ENCODE data around the gene NDOR1.

The NDOR1 gene

DNA sequence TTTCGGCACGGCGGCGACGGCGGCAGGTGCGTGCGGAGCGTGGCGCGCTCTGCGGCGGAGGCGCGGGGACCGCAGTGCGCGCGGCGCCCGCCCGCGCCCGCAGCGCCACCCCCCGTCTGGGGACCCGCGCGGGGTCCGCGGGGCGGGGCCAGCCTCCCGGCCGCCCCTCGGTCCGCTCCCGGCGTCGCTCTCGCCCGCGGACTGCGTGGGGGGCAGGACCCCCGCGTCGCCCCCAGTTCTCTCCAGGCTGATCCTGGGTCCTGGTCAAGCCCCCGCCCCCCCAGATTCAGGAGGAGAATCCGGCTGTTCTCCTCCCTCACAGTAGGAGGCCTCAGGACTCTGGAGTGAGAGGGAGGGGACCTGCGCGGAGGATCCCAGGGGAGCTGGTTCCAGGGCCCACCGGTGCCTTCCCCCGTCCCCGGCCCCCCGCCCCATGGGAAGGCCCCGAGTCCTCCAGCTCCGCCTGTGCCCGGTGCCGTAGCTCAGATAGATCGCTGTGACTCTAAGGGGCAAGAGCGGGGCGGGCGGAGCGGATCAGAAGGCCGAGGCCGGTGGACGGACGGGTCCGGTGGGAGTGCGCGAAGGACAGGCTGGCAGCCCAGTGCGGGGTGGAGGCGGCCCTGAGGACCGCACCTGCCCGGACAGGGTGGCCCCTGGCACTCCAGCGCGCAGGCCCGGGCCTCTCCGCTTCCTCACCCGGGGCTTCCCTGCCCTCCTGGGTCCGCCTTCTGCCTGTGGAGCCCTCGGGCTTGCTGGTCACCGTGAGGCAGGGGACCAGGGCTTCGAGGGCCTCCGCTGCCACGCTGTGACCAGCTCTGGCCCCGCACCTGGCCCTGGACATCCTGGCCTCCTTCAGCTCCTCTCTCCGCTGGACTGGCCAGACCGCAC, 16.9 kb downstream of the NDOR1 start, which contains the start of gene RNF208:
TSS of gene RNF208 (minus strand) at position 51 of the 888 bp plus-strand sequence. CDS start 1,028 bp downstream, outside the sequence.
- no peak for TF ChIP-seq GATA2 (IDR thresholded peaks at IDR 0.05; ENCODE audit: low read depth, low read length)
- TF ChIP-seq GATA3 (IDR thresholded peaks at IDR 0.05; ENCODE audit: low read depth, low read length), result no peak

DNA sequence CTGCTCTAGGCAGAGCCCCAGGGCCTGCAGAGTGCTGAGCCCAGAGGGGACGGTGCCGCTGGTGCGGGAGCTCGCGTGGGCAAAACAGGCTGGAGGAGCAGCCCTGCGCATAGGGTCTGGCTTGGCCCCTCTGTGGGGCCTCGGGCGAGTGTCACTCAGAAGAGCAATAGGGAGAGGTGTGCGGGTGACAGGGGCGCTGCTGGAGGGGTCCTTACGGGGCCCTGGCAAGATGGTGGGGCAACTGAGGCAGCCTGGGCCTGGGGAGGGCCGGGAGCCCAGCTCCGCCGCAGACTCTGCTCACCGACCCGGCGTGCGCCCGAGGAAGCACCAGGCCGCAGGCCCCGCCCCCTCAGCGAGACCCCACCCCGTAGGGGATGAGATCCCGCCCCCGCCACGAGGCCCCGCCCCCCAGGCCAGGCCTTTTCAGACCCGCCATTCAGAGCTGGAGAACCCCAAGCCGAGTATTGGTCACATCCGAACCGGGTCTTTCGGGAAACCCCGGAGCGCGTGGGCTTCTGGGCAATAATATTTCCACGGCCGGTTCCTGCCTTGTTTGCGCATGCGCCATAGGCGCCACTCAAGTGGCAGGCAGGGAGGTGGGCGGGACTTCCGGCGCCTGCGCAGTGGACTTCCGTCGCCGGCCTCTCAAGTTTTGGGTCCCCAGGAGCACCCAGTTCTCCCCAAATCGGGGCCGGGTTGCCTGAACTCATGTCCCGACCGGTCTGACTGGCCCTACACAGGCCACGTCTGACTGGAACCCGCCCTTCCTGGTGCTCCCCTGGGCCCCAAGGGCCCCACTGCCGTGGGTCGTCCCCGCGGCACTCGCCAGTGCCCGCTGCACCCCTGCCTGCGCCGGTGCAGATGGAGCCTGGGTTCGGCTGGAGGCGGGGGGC, 17.8 kb downstream of the NDOR1 start:
- TF ChIP-seq GATA2 (IDR thresholded peaks at IDR 0.05; ENCODE audit: low read depth, low read length) (no peak), GATA3 (IDR thresholded peaks at IDR 0.05; ENCODE audit: low read depth, low read length) (no peak)

DNA sequence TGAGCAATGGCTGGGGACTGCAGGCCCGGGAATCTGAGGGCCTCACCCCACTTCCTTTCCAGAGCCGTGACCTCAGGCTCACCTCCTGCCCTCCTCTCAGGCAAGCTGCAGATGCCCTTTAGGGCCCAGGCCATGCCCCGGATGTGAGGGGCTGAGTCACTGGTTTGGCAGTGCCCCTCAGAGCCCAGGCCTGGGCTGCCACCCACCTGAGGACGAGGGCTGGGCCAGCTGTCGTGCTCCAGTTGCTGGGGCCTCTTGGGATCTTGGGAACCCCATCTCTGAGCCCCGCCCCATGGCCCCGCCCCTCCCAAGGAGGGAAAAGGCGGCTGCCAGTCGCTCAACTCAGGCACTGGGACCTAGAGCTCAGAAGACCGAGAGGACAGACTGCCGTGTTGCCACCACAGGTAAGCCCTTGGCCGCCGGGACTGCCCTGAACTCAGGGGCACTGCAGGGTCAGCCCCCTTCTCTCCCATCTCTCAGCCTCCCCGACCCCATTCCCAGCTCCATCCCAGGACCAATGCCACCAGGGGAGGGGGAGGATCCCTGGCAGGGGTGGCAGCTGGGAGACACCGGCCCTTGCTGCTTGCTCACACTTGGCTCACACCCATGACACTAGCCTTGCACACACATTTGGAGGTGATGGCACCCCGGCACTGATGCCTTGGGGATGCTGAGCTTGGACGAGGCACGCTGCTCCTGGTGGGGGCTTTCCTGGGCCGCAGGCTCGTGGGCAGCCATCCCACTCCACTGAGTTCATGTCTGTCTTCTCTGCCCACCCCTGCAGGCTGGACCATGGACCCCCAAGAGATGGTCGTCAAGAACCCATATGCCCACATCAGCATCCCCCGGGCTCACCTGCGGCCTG, 19.6 kb downstream of the NDOR1 start, which contains the start of gene CYSRT1:
TSS of gene CYSRT1 (plus strand) at position 345 of the 865 bp plus-strand sequence. CDS start at position 793, 448 bp downstream.
- no peak for TF ChIP-seq GATA3 (IDR thresholded peaks at IDR 0.05; ENCODE audit: low read depth, low read length)
- no peak for TF ChIP-seq GATA2 (IDR thresholded peaks at IDR 0.05; ENCODE audit: low read depth, low read length)

DNA sequence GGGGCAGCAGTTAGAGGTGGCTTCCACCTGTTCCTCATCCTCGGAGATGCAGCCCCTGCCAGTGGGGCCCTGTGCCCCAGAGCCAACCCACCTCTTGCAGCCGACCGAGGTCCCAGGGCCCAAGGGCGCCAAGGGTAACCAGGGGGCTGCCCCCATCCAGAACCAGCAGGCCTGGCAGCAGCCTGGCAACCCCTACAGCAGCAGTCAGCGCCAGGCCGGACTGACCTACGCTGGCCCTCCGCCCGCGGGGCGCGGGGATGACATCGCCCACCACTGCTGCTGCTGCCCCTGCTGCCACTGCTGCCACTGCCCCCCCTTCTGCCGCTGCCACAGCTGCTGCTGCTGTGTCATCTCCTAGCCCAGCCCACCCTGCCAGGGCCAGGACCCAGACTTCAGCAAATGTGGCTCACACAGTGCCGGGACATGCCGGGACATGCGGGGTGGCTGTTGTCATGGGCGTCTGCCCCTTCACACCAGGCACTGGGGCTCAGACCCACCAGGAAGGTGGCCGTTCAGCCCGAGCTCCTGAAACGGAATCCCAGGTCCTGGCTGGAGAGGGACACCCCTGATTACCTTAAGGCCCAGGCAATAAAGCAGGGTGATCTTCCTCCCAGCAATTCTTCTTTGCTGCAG, 20.3 kb downstream of the NDOR1 start:
- TF ChIP-seq GATA2 (IDR thresholded peaks at IDR 0.05; ENCODE audit: low read depth, low read length) (no peak), GATA3 (IDR thresholded peaks at IDR 0.05; ENCODE audit: low read depth, low read length) (no peak)

DNA sequence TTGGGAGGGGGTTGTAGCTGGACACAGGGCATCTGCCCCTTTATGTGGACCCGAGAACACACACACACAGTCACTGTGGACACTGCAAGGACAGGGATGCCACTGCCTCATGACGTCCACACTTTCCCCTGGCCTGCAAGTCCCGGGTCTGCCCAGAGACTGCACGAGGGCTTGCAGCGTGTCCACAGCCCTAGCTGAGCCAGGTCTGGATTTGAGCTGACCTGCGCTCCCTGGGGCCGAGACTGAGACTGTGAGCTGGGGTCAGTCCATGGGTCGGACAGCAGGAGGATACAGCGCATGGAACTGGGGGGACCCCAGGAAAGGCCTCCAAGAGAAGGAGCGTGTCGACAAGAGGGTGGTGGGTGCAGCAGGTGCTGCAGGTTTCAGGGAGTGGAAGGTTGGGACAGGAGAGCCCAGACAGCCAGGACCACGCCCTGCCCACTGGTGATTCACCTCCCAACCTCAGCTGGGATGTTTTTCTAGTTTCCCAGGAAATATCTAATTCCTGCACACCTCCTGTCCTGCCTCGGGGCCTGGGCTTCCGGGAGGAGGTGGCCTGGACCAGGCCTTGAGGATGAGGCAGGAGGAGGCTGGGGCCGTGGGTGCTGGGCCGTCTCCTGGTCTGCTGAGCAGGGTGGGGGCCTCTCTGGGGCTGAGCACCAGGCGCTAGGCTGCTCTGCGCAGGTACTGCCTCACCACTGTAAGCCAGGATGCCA, 21.0 kb downstream of the NDOR1 start:
- TF ChIP-seq GATA2 (IDR thresholded peaks at IDR 0.05; ENCODE audit: low read depth, low read length), result no peak
- TF ChIP-seq GATA3 (IDR thresholded peaks at IDR 0.05; ENCODE audit: low read depth, low read length), result no peak

GRCh38 chr9:137227054-137227852, 21.8 kb downstream of the NDOR1 start, which contains the start of gene RNF224:
TSS of gene RNF224 (plus strand) at chr9:137227502. CDS start at chr9:137228336, 834 bp downstream.
- TF ChIP-seq GATA2 (IDR thresholded peaks at IDR 0.05; ENCODE audit: low read depth, low read length), result no peak
- TF ChIP-seq GATA3 (IDR thresholded peaks at IDR 0.05; ENCODE audit: low read depth, low read length), result no peak

- TF ChIP-seq GATA3 (IDR thresholded peaks at IDR 0.05; ENCODE audit: low read depth, low read length) (no peak), GATA2 (IDR thresholded peaks at IDR 0.05; ENCODE audit: low read depth, low read length) (no peak)
Measured at GRCh38 chr9:137227853-137228505, 22.5 kb downstream of the NDOR1 start.

DNA sequence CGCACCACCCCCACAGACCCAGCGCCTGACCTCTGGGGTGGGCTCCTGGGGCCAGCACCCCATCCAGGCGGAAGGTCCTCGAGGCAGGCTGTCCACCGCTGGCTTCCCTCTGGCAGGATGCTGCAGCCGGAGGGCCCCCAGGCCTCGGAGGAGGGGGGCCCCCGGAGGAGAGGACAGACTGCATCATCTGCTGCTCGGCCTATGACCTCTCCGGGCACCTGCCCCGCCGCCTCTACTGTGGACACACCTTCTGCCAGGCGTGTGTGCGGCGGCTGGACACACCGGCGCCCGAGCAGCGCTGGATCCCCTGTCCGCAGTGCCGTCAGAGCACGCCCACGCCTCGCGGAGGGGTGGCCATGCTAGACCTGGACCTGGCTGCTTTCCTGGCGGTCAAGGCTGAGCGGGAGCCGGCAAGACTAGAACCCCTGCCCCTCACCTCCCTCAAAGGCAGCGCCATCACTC, 23.0 kb downstream of the NDOR1 start:
- no peak for TF ChIP-seq GATA3 (IDR thresholded peaks at IDR 0.05; ENCODE audit: low read depth, low read length)
- TF ChIP-seq GATA2 (IDR thresholded peaks at IDR 0.05; ENCODE audit: low read depth, low read length), result no peak

GRCh38 chr9:137228968-137229896, 23.7 kb downstream of the NDOR1 start:
- TF ChIP-seq GATA2 (IDR thresholded peaks at IDR 0.05; ENCODE audit: low read depth, low read length) (no peak), GATA3 (IDR thresholded peaks at IDR 0.05; ENCODE audit: low read depth, low read length) (no peak)

All from SH-SY5Y (cell line).